Measurements from ENCODE around the gene INPP5A.

INPP5A gene

DNA sequence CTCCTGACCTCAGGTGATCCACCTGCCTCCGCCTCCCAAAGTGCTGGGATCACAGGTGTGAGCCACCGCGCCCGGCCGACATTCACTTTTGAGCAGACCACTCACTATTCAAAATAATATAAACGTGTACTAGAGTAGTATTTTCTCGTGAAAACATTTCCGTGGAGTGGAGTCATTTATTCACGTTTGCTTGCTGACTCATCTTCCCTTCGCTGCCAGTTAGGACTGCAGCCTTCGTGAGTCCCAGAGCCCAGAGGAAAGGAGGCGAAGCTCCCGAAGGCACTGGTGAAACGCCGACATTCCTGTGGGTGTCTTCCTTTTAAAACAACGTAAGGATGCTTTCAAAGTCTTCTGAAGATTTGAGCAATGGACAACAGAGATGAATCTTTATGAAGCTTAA is 10.9 kb upstream of the INPP5A start:
- Mint-ChIP-seq H3K4me3 (no peak overlapping the region), H3K27ac (no peak overlapping the region), H3K27me3 (ENCODE audit: low read depth) (peaks cover 12% of the 10 kb centered on the region), H3K4me1 (peaks cover 33% of the 10 kb centered on the region), H3K36me3 (ENCODE audit: low read depth) (peaks cover 6% of the 10 kb centered on the region), H3K9me3 (peaks cover 11% of the 10 kb centered on the region)
- TF ChIP-seq, protein P1, sequence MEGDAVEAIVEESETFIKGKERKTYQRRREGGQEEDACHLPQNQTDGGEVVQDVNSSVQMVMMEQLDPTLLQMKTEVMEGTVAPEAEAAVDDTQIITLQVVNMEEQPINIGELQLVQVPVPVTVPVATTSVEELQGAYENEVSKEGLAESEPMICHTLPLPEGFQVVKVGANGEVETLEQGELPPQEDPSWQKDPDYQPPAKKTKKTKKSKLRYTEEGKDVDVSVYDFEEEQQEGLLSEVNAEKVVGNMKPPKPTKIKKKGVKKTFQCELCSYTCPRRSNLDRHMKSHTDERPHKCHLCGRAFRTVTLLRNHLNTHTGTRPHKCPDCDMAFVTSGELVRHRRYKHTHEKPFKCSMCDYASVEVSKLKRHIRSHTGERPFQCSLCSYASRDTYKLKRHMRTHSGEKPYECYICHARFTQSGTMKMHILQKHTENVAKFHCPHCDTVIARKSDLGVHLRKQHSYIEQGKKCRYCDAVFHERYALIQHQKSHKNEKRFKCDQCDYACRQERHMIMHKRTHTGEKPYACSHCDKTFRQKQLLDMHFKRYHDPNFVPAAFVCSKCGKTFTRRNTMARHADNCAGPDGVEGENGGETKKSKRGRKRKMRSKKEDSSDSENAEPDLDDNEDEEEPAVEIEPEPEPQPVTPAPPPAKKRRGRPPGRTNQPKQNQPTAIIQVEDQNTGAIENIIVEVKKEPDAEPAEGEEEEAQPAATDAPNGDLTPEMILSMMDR (IDR thresholded peaks at IDR 0.05; ENCODE audit: unreplicated experiment in 3 of 3): no peak

- no peak overlapping the region for H3K4me3 Mint-ChIP-seq
- peaks cover 17% of the 10 kb centered on the region for H3K9me3 Mint-ChIP-seq
- peaks cover 12% of the 10 kb centered on the region for H3K36me3 Mint-ChIP-seq (ENCODE audit: low read depth)
- peaks cover 33% of the 10 kb centered on the region for H3K4me1 Mint-ChIP-seq
- H3K27me3 Mint-ChIP-seq (ENCODE audit: low read depth): peaks cover 12% of the 10 kb centered on the region
- TF ChIP-seq, protein P1 (IDR thresholded peaks at IDR 0.05; ENCODE audit: unreplicated experiment in 3 of 3): no peak
- H3K27ac Mint-ChIP-seq: peak overlapping the region in 1 of 3 experiments; percentile 42
Observed at GRCh38 chr10:132527339-132528063, 10.1 kb upstream of the INPP5A start.

DNA sequence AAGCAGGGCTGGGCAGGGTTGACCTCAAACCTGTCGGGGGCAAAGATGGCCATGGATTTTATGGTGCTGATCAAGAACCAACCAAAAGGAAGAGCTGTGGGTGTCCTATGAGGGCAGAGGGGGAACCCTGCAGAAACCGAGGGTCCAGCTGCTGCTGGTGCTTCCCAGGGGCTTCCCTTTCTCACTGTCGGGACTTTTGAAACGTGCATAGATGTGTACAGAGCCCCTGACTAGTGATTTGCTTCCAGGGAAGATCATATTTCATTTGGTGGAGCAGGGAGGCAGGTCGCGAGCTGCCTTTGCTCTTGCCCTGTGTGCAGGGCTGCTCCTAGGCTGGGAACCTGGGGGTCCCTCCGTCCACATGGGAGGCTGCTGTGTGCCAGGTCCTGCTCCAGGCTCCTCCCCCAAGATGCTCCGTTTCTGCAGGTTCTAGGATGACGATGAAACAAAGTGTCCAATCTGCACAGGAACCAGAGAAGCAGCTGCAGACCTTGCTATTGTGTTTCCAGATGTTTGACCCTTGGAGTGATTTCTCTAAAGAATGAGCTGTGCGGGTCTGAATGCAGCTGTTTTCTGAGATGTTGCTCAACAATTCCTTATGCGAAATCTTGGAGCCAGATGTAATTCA is 9.4 kb upstream of the INPP5A start:
- Mint-ChIP-seq H3K27ac (peak overlapping the region; percentile 58 to 82 (median 73)), H3K36me3 (ENCODE audit: low read depth) (peaks cover 14% of the 10 kb centered on the region), H3K4me1 (peaks cover 33% of the 10 kb centered on the region), H3K27me3 (ENCODE audit: low read depth) (peaks cover 12% of the 10 kb centered on the region), H3K9me3 (peaks cover 19% of the 10 kb centered on the region), H3K4me3 (peak overlapping the region in 1 of 3 experiments; percentile 42)
- TF ChIP-seq, protein P1 (IDR thresholded peaks at IDR 0.05; ENCODE audit: unreplicated experiment in 3 of 3): no peak

DNA sequence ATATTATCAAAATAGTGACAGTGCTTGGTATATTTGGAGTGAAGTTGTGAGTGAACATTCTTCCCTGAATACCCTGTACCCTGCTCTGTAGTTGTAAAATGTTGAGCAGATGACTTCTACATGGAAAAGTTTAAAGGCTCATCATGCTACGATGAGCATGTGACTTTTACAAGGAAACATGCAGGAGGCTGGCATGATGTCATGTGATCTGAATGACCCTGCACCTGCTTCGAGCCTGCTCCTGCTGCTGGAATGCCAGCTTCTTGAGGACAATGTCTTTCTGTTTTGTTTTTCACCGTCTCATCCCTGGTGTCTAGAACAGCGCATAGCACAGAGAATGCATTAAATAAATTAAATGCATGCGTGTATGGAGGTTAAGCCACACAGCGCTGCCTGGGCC is 5.4 kb upstream of the INPP5A start:
- peaks cover 18% of the 10 kb centered on the region for H3K36me3 Mint-ChIP-seq (ENCODE audit: low read depth)
- peaks cover 15% of the 10 kb centered on the region for H3K27me3 Mint-ChIP-seq (ENCODE audit: low read depth)

DNA sequence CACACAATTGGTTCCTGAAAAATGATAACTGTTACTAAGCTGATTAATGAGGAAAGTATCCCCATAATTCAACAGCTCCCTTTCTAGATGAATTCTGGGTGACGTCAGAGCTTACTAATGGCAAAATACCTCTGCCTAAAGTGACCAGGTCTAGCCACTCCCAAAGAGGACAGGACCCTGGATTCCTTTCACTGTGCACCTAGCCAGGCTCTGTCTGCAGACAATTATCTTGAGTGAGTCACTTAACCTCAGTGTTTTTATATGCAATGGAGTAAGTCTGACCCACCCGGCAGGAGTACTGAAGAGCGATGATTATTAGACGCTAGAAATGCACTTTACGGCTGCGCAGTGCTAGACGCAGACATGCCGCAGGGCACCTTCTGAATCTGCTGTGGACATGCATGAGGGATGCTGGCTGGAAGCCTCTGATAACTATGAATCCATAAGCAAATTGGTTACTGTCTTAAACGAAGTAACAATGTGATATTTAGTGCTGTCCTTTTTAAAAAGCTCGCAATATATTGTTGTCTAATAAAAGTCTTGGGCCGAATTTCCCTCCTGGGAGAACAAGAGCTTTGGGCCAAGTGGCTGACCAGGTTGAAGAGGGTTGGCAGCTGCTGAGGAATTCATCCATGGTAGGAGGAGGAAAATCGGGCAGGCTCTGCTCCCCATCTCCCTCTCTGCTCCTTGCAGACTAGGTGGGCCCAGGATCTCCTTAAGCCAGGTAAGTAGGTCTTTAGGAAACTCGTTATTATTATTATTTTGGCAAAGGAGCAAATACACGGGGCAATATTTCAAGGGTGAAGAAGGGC is 4.6 kb upstream of the INPP5A start:
- Mint-ChIP-seq H3K36me3 (ENCODE audit: low read depth) (peaks cover 18% of the 10 kb centered on the region), H3K27ac (no peak overlapping the region), H3K27me3 (ENCODE audit: low read depth) (peaks cover 10% of the 10 kb centered on the region), H3K4me1 (peaks cover 29% of the 10 kb centered on the region), H3K9me3 (peaks cover 19% of the 10 kb centered on the region), H3K4me3 (no peak overlapping the region)
- TF ChIP-seq, protein P1 (IDR thresholded peaks at IDR 0.05; ENCODE audit: unreplicated experiment in 3 of 3): no peak

More for the DNA sequence above, 5.4 kb upstream of the INPP5A start:
- peaks cover 36% of the 10 kb centered on the region for H3K4me1 Mint-ChIP-seq
- H3K27ac Mint-ChIP-seq: no peak overlapping the region
- peaks cover 19% of the 10 kb centered on the region for H3K9me3 Mint-ChIP-seq
- TF ChIP-seq, protein P1 (IDR thresholded peaks at IDR 0.05; ENCODE audit: unreplicated experiment in 3 of 3): no peak
- no peak overlapping the region for H3K4me3 Mint-ChIP-seq

Data from nephron (organoid).